Omental fat pad (tissue), 4 donors: Measurements from ENCODE around the gene KCTD4. TPM values are rescaled to one million over a fixed set of nuclear protein-coding genes. Genes with fewer than 3 reads are reported as not detected.
"Not testable (repeated sequence)": the region's sequence is repeated elsewhere in the genome, so short reads cannot be mapped to it uniquely, and the experiment has no call there.

Source experiments
- ATAC-seq: fragments of 150-250 bp; one replicate; pipeline ENCODE4 v1.9.1; 2016; ENCODE audit warnings: mild to moderate bottlenecking, moderate library complexity; ENCODE audit not compliant: low FRiP score
- DNase-seq: peaks from one replicate; pipeline ENCODE4 v3.0.0-alpha.2; 2019; ENCODE audit warnings: low spot score
- total RNA-seq, 4 donors: library from RNA; depleted of rRNA; stranded (reverse); fragments of >200 nt; gene quantifications; one replicate each; pipeline ENCODE4 v1.1.0, GENCODE V29; 2016
- TF ChIP-seq, protein P1 (sequence below), 3 donors: fragments of 450-650 bp; IDR thresholded peaks; one replicate each; pipeline ENCODE4 v1.5.1; 2016 to 2017; ENCODE audit warnings: antibody characterized with exemption in 3 of 3, mild to moderate bottlenecking in 3 of 3, moderate library complexity in 2 of 3

Gene KCTD4
- total RNA-seq, 4 donors from 2014 or later = not detected

DNA sequence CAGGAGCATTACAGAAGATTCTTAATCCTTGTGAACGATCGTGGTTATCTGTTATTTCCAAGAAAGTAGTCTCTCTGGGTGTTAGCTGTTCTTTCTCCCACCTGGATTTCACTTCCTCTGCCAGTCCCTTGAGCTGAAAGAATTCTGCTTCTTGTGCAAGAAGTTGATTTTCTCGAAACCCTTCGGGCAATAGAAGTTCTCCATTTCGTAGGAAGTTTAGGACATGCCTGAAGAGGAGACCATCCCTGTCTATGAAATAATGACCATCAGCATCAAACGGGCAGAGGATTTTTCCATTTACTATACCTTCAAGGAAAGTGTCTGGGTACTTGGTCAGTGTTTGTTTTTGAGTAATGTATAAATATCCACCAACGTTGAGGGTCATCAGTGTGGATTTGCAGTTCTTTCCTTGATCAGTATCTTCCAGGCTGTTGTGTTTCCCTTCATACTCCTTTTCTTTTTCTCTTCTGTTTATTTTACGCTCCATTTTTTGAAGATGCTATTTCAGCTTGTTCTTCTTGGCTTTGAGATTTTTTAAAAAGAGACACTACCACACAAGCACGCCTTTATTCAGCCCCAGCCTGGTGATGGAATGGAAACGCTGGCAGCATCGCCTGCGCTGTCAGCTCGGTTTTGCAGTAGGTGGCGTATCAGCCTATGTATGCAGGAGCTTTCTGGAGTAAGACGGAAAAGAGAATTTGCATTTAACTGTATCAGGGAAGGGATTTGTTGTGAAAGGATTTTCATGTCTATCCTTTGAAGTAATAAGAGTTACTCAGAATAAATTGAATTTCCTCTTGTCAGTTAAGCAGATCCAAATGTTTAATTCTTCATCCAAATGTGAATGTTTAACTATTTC is 6.5 kb downstream of the KCTD4 start:
- ATAC-seq (peak; percentile 70), DNase-seq (no peak)
- TF ChIP-seq, protein P1, sequence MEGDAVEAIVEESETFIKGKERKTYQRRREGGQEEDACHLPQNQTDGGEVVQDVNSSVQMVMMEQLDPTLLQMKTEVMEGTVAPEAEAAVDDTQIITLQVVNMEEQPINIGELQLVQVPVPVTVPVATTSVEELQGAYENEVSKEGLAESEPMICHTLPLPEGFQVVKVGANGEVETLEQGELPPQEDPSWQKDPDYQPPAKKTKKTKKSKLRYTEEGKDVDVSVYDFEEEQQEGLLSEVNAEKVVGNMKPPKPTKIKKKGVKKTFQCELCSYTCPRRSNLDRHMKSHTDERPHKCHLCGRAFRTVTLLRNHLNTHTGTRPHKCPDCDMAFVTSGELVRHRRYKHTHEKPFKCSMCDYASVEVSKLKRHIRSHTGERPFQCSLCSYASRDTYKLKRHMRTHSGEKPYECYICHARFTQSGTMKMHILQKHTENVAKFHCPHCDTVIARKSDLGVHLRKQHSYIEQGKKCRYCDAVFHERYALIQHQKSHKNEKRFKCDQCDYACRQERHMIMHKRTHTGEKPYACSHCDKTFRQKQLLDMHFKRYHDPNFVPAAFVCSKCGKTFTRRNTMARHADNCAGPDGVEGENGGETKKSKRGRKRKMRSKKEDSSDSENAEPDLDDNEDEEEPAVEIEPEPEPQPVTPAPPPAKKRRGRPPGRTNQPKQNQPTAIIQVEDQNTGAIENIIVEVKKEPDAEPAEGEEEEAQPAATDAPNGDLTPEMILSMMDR (IDR thresholded peaks at IDR 0.05) = no peak

DNA sequence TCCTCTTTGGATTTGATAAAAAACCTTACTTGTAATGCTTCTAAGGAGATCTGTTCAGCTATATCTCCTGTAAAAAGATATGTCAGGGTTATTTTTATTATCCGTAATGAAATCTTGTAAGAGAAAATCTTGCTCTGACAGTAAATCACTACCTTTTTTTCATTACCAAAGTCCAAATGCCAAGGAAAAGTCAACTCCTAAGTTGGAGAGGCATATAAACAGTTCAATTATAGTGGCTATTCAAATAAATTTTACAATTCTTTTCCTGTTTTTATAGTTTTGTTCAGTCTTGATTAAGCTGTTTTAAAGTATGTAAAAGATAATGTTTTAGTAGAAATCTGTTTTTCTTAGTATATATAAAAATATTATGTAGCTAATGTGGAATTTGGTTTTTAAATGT is 9.0 kb downstream of the KCTD4 start:
- DNase-seq (no peak), ATAC-seq (no peak)
- TF ChIP-seq, protein P1 (IDR thresholded peaks at IDR 0.05) = no peak

DNA sequence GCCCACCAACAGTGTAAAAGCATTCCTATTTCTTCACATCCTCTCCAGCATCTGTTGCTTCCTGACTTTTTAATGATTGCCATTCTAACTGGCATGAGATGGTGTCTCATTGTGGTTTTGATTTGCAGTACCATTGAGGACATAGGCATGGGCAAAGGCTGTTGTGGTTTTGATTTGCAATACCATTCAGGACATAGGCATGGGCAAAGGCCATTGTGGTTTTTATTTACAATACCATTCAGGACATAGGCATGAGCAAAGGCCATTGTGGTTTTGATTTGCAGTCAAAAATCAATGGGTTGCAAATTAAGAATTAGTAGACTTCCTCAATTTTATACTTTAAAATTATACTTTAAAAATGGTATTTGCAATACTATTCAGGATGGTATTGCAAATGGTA is 11.3 kb downstream of the KCTD4 start:
- not testable (repeated sequence) for ATAC-seq, DNase-seq

DNA sequence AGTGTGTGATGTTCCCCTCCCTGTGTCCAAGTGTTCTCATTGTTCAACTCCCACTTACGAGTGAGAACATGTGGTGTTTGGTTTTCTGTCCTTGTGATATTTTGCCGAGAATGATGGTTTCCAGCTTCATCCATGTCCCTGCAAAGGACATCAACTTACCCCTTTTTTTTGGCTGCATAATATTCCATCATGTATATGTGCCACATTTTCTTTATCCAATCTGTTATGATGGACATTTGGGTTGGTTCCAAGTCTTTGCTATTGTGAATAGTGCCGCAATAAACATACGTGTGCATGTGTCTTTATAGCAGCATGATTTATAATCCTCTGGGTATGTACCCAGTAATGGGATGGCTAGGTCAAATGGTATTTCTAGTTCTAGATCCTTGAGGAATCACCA is 11.8 kb downstream of the KCTD4 start:
- ATAC-seq, DNase-seq: not testable (repeated sequence)

DNA sequence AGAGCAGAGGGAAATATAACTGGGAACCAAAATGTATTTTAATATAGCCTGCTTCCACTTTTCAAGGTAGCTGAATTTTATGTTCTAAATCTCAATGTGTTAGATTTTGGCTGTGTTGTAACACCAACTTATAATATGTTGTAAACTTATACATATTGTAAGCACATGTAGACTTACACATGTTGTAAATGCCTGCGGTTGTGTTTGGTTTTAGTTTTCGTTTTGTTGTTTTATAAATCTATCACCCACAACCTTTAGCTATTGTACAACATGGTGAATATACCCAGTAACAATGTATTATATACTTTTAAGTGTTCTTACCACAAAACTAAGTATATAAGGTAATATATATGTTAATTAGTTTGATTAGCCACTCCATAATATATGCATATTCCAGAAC is 15.6 kb downstream of the KCTD4 start:
- no peak for ATAC-seq
- TF ChIP-seq, protein P1 (IDR thresholded peaks at IDR 0.05) = no peak
- DNase-seq = no peak

DNA sequence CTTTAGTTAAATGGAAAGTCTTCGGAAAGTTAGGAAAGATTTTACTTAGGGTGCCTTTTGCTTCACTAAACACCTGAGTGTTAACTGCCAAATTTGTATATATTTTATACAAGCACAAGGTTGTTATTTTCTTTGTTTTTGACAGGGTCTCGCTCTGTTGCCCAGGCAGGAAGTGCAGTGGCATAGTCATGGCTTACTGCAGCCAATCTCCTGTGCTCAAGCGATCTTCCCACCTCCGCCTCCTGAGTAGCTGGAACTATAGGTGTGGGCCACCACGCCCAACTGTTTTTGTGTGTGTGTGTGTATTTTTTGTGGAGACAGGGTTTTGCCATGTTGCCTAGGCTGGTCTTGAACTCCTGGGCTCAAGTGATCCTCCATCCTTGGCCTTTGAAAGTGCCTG is 16.2 kb downstream of the KCTD4 start:
- TF ChIP-seq, protein P1 (IDR thresholded peaks at IDR 0.05) = no peak
- no peak for ATAC-seq
- no peak for DNase-seq

DNA sequence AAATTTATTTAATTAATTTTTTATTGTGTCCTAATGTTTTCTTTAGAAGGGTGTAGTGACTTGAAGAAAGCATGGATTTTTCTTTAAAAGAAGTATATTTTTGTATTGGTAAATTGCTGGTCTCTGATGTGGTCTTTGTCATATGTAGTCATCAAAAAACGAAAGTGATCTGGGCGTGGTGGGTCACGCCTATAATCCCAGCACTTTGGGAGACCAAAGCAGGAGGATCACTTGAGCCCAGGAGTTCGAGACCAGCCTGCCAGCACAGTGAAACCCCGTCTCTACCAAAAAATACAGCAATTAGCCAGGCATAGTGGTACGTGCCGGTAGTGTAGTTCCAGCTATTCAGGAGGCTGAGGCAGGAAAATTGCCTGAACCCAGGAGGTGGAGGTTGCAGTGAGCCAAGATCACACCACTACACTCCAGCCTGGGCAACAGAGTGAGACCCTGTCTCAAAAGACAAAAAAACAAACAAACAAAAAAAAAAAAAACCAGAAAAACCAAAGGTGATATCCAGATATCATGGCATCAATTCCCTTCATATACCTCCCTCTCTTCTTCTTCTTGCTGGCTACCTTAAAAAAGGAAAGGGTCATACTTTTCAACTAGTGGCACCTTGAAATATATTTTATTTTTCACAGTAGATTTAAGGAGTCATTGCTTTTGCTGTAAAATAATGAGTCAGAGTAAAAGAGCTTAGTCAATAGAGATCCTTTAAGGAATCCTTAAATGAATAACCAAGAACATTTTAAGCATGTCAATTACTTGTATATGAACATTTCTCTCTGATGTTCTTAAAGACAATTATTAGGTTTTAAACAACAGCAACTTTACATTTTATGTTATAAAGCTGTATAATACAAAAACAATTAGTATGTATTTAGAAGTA is 19.9 kb downstream of the KCTD4 start:
- TF ChIP-seq, protein P1 (IDR thresholded peaks at IDR 0.05) = no peak
- DNase-seq (no peak), ATAC-seq (no peak)
